ENCODE results near the gene GRK5.

The GRK5 gene

DNA sequence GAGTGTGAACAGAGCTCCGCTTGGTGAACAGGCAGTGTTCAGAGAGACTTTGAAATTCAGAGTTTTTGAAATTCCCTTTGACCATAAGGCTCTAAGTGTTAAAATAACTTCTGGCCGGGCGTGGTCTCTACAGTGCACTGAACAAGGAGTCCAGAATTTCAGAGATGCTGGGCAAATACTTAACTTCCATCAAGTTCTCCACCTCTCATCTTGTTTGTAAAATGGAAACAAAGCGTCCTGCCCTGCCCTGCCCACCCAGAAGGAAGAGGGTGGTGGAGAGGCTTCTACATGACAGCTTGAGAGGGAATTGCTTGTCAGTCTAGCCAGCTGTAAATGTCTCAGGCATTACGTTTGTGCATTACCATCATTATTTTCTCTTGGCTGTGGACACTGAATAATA is 232.6 kb downstream of the GRK5 start:
- H3K27ac ChIP-seq: no peak overlapping the region
- H3K27me3 ChIP-seq (ENCODE audit: insufficient read depth, low read depth, severe bottlenecking): no peaks in the 10 kb centered on the region
- no peaks in the 10 kb centered on the region for H3K9me3 ChIP-seq (ENCODE audit: severe bottlenecking)
- DNase-seq: no peak
- H3K4me3 ChIP-seq (ENCODE audit: low read depth, low read length): no peak overlapping the region
- TF ChIP-seq, protein P1, sequence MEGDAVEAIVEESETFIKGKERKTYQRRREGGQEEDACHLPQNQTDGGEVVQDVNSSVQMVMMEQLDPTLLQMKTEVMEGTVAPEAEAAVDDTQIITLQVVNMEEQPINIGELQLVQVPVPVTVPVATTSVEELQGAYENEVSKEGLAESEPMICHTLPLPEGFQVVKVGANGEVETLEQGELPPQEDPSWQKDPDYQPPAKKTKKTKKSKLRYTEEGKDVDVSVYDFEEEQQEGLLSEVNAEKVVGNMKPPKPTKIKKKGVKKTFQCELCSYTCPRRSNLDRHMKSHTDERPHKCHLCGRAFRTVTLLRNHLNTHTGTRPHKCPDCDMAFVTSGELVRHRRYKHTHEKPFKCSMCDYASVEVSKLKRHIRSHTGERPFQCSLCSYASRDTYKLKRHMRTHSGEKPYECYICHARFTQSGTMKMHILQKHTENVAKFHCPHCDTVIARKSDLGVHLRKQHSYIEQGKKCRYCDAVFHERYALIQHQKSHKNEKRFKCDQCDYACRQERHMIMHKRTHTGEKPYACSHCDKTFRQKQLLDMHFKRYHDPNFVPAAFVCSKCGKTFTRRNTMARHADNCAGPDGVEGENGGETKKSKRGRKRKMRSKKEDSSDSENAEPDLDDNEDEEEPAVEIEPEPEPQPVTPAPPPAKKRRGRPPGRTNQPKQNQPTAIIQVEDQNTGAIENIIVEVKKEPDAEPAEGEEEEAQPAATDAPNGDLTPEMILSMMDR (IDR thresholded peaks at IDR 0.05; ENCODE audit: low read depth, low read length): no peak
- H3K36me3 ChIP-seq: peaks cover 18% of the 10 kb centered on the region

DNA sequence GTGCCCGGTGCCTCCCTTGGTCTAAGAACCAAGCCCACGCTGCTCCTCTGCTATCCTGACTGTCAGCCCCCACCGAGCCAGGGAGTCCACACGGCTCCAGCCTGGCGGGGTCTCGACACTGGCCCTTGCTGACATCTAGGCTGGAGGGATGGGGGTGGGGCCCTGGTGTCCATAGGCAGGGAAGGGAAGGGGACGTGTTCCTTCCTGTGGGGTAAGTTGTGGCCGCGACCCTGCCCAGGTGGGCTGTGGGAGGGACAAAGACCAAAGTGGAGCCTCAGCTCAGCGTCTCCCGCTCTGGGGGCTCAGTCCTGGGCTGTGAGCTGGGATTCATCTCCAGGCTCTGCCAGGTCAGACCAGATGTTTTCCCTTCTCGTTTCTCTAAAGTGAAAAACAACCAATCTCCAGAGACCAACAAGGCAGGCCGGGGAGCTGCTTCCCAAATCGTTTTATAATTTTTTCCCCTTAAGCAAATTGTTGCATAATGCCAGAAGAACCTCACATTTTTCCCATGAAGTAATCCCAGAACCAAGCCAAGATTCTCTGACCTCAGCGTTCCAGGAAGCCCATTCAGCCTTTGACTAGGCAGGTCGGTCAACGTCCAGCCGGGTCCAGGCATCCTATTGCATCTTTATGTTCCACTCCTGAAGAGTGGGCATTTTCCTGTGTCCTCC is 233.9 kb downstream of the GRK5 start:
- DNase-seq: no peak
- H3K36me3 ChIP-seq: peaks cover 10% of the 10 kb centered on the region
- H3K27me3 ChIP-seq (ENCODE audit: insufficient read depth, low read depth, severe bottlenecking): no peaks in the 10 kb centered on the region
- no peak overlapping the region for H3K27ac ChIP-seq
- TF ChIP-seq, protein P1 (IDR thresholded peaks at IDR 0.05; ENCODE audit: low read depth, low read length): no peak
- H3K4me3 ChIP-seq (ENCODE audit: low read depth, low read length): no peak overlapping the region
- H3K9me3 ChIP-seq (ENCODE audit: severe bottlenecking): no peaks in the 10 kb centered on the region

DNA sequence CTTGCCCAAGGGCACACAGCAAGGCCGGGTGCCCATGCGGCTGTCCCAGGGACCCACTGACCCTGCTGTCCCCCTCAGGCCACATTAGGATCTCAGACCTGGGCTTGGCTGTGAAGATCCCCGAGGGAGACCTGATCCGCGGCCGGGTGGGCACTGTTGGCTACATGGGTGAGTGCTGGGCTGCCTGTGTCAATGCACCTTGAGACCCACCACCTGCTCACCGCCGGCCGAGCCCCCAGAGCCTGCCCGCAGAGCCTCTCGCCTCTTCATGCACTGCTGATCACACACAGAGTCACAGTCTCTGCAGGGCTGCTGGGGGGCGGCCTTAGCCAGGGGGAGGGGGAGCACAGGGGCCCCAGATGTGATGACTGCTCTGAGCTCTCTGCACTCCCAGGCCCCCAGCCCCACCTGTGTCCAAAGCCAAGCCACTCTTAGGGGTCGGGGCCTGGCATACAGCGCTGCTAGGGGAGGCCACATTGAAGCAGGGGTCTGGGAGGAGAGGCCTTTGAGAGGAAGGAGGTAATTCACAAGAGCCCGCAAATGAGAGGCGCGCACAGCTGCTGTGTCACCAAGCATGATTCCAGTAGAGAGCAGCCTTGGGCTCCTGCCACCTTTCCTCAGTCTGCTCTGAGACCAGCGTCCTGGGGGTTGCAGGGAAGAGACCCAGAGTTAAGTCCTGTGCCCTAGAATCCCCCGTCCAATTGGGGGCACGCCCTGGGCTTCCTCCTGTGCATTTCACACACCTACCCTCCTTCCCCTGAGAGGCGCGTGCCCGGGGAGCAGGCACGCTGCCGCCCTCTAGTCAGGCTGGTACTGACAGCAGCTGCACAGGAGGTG is 234.8 kb downstream of the GRK5 start:
- H3K27ac ChIP-seq: no peak overlapping the region
- no peaks in the 10 kb centered on the region for H3K9me3 ChIP-seq (ENCODE audit: severe bottlenecking)
- H3K27me3 ChIP-seq (ENCODE audit: insufficient read depth, low read depth, severe bottlenecking): no peaks in the 10 kb centered on the region
- H3K4me3 ChIP-seq (ENCODE audit: low read depth, low read length): no peak overlapping the region
- no peak for DNase-seq
- H3K36me3 ChIP-seq: peaks cover 11% of the 10 kb centered on the region
- TF ChIP-seq, protein P1 (IDR thresholded peaks at IDR 0.05; ENCODE audit: low read depth, low read length): no peak

- Histone ChIP-seq H3K4me3 (ENCODE audit: low read depth, low read length) (no peak overlapping the region), H3K27me3 (ENCODE audit: insufficient read depth, low read depth, severe bottlenecking) (no peaks in the 10 kb centered on the region), H3K9me3 (ENCODE audit: severe bottlenecking) (no peaks in the 10 kb centered on the region), H3K36me3 (peaks cover 15% of the 10 kb centered on the region), H3K27ac (no peak overlapping the region)
- TF ChIP-seq, protein P1 (IDR thresholded peaks at IDR 0.05; ENCODE audit: low read depth, low read length): no peak
- no peak for DNase-seq
Measured at GRCh38 chr10:119442758-119443060, 235.3 kb downstream of the GRK5 start.

GRCh38 chr10:119443441-119443840 is 236.1 kb downstream of the GRK5 start:
- Histone ChIP-seq H3K27ac (no peak overlapping the region), H3K4me3 (ENCODE audit: low read depth, low read length) (no peak overlapping the region), H3K36me3 (peaks cover 22% of the 10 kb centered on the region), H3K9me3 (ENCODE audit: severe bottlenecking) (no peaks in the 10 kb centered on the region), H3K27me3 (ENCODE audit: insufficient read depth, low read depth, severe bottlenecking) (no peaks in the 10 kb centered on the region)
- TF ChIP-seq, protein P1 (IDR thresholded peaks at IDR 0.05; ENCODE audit: low read depth, low read length): no peak
- no peak for DNase-seq
